SK-N-MC (cell line): ENCODE measurements around the gene OGFOD2.

Source experiments
- EZH2 ChIP-seq: fragments of 200-600 bp; sonication (generic); IDR thresholded peaks from one replicate; pipeline ENCODE4 v1.6.1; 2017; ENCODE audit warnings: antibody characterized with exemption
- POLR2AphosphoS5 ChIP-seq: IDR thresholded peaks from 2 replicates; pipeline ENCODE4 v1.6.1; 2012; ENCODE audit warnings: mild to moderate bottlenecking, low read depth, low read length, borderline replicate concordance

- TF ChIP-seq POLR2AphosphoS5 (no peak), EZH2 (no peak)
These were observed 16.7 kb upstream of the OGFOD2 start for GRCh38 chr12:122958198-122958888.
